IPS-18c (cell line): ENCODE results near the gene UBA3.

Experiments
- H3K4me3 ChIP-seq: 2 replicates; pipeline ENCODE4 v1.7.0; 2013; ENCODE audit warnings: low read depth, mild to moderate bottlenecking, low read length, moderate library complexity; ENCODE audit not compliant: insufficient read depth
- H3K9me3 ChIP-seq: one replicate; pipeline ENCODE4 v1.6.1; 2013; ENCODE audit warnings: mild to moderate bottlenecking, low read length, moderate library complexity; ENCODE audit not compliant: control insufficient read depth, insufficient read depth

The UBA3 gene

DNA sequence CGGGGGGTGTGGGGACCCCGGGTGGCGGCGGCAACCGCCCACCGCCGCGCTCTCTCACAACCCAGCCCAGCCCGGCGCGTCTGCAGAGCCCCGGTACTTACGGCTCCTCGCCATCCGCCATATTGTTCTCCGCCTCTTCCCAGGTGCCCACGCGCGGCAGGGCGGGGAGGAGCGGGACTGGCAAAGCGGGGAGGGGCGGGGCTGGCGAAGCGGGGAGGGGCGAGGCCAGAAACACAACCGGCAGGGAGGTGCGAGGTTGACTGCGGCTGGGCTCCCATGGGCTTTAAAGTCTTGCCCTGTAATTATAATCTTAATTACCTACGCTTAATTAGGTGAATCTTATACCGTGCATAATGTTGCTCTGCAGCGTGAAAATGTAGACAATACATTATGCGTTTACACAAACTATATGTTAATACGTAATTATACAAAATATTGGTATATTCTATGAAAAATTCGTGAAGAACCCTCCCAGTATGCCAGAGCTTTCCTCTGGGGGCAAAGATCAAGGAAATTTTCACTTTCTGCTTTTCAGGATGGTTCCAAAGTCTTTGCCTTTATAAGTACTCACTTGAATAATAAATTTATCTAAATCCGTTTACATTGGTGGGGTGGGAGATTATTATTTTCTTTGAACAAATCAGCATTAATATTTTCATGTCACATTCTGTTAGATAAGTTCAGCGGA lies at the start of gene UBA3:
Gene UBA3, minus strand, starts transcription at position 133 of the 688 bp plus-strand sequence. Its CDS starts 12 bp downstream, at position 121.
- peak within 1 kb of the TSS; percentile 68 for H3K4me3 ChIP-seq
- H3K9me3 ChIP-seq, result no peaks in the 10 kb centered on the region

DNA sequence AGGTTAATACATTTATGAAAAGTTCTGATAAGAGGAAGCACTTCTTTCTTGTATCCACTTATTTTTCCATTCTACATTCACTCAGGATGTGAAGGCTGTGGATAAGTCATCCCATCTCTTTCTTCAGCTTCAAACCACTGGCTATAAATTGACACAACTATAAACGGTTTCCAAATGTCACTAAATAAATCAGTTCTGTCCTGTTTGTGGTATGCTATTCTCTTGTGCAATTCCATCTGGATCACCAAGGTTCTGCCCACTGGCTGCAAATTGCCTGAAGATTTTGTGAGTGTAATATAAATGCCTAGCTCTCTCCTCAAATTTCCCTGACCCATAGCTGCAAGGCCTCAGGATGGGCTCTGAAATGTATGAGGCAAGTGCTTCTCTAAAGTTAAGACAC lies 49.4 kb upstream of the UBA3 start:
- Histone ChIP-seq H3K9me3 (no peaks in the 10 kb centered on the region), H3K4me3 (no peak overlapping the region)

DNA sequence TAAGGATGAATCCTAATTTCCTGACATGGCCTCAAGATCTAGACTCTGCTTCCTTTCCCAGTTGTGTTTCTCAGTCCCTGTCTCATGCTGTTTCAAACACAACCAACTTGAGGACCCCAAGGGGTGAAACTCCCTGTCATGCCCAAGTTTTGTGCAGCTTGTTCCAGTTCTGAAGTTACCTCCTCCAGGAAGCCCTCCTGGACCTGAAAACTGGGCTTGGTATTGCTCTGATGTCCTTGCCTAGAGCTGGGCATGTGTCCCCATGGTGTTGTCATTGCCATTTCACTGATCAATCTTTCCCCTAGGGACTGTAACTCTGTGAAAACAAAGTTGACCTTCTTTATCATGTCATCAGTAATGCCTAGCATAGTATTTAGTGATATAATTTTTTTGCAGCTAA lies 48.3 kb upstream of the UBA3 start:
- Histone ChIP-seq H3K9me3 (no peaks in the 10 kb centered on the region), H3K4me3 (no peak overlapping the region)

DNA sequence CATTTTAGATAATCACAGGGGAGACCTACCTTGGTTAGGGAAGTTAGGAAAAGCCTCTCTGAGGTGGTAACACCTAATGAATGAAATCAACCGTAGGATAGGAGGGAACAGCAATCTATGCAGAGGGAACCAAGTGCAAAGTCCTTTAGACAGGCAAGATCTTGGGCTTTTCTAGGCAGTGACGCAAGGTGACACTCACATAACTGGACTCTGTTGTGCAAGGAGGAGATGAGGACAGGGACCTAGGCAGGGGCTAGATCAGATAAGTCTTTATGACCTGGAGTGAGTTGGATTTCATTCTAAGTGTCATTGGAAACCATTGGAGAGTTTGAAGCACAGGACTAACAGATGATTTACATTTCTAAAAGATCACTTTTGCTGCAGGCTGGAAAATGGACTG lies 46.8 kb upstream of the UBA3 start:
- Histone ChIP-seq H3K4me3 (no peak overlapping the region), H3K9me3 (no peaks in the 10 kb centered on the region)

DNA sequence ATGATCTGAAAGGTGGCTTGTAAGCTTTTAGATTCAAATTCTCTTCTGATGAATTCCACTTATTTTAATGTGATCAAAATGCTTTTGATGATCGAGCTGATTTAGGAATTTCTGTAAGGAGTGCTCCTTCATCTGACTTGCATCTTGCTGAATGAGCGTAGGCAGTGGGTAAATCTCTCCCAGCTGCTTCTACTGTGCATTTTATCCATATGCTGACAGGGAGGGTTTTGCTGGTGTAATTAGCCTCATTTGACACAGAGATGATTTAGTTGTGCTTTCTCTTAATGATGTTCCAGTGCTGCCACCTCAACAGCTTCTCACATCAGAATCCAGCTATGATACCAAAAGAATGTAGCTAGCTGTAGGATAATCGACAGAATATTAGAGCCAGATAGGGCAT lies 46.1 kb upstream of the UBA3 start:
- H3K9me3 ChIP-seq, result no peaks in the 10 kb centered on the region
- H3K4me3 ChIP-seq, result no peak overlapping the region

DNA sequence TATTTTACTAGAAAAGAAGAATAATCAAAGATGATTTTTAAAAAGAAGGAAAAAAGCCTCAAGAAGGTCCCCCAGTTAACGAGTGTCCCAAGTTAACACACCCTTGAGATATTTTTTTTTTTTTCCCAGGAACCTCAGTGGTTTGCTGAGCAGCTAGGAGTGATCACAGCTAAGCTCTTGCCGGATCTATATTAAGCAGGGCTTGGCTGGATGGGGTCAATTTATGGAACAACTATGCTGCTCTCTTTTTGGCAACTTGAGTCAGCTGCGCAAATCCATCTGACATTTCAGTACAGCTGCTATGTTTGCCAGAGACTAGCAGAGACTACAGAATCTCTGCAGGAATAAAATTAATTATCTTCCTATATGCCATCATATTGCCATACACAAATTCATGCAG lies 42.2 kb upstream of the UBA3 start, which contains the start of gene LMOD3:
Gene LMOD3, minus strand, starts transcription at position 193 of the 400 bp plus-strand sequence. CDS start 209 bp downstream, outside the sequence.
- no peak within 1 kb of the TSS for H3K4me3 ChIP-seq
- H3K9me3 ChIP-seq, result no peaks in the 10 kb centered on the region

DNA sequence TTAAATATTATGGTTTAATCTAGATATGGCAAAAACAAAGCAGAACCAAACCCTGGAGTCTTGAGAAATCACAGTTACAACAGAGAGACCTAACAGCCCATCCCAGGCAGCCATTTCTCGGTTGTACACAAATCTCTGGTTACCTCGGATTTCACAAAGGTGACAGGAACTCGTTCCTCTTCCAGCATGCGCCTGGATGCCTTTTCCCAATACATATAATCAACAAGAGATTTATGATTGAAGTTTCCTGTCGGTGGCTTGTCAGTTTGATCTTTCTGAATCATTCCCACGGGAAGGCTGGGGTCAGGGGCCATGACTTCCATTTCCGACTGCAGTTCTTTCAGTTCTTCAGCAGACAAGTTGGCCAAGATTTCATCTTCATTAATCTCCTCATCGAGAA lies 41.8 kb upstream of the UBA3 start:
- H3K4me3 ChIP-seq, result no peak overlapping the region
- no peaks in the 10 kb centered on the region for H3K9me3 ChIP-seq

DNA sequence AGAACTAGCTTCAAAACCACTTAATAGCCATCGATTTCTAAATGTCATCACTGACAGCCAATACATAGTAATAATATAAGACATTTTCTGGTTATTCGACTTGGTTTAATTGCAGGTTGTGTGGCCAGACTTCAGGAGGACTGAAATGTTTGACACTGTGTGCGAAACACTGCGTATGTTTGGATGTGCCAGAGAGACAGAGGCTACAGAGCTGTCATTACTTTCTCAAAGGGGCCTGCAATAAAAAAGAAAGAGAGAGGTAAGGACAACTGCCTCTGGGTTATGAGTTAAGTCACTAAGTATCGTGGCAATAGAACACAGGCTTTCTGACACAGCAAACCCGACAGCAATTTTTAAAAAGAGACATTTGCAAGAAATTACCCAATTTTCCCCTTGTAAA lies 41.3 kb upstream of the UBA3 start:
- Histone ChIP-seq H3K9me3 (no peaks in the 10 kb centered on the region), H3K4me3 (no peak overlapping the region)

DNA sequence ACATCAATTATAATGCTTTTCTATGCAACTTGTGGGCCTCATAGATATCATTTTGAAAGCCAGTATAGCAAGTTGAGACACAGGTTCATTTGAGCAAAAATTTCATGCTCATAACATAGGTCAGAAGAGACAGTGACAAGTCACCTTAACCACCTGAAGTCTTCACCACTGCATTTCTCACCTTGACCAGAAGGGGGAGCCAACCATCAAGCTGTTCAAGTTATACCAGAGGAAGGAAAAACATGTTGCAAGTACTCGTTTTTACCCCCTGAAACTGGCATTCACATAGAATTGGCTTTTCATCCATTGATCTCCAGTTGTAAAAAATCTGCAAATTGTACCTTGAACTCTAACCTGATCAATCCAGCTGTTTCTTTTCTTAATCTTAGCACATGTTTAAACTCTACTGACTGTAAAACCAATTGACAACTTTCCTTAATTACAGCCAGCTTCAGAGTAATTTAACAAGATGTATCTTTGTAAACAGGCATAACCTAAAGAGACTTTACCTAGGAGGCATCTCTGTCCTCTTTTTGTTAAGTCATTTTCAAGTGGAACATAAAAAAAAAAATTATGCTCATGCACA lies 40.8 kb upstream of the UBA3 start:
- Histone ChIP-seq H3K4me3 (no peak overlapping the region), H3K9me3 (no peaks in the 10 kb centered on the region)

DNA sequence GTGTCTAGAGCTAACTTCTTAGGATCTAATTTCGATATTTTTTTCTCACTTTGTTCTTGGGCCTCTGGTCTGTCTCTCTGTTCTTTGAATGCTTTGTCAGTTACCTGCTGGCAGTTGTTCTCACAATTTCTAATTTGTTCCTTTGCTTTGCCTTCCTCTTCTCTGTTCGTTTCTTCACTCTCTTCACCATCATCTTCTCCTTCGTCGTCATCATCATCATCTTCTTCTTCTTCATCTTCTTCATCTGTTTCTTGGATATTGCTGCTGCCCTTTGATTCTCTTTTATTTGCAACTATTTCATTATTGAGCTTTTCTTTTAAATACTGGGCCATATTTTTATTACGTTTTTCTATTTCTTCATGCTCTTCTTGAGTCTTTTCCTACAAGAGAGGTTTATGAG lies 39.5 kb upstream of the UBA3 start:
- Histone ChIP-seq H3K4me3 (no peak overlapping the region), H3K9me3 (no peaks in the 10 kb centered on the region)

DNA sequence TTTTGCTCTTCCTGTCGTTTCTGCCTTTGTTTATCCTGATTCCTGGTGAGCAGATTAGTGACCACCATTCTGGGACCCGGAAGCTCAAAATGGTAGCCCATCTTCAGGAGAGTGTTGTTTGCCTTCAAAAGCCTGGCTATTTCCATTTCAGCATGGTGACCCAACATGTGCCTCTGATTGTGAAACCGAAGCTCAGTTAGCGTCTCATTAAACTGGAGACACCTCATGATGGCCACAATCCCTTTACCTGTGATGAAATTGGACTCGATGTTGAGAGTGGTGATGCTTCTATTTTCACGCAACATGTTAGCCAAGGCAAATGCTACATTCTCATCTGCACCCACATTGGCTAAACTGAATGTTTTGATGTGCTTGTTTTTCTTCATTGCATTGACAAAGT lies 39.0 kb upstream of the UBA3 start:
- no peak overlapping the region for H3K4me3 ChIP-seq
- H3K9me3 ChIP-seq, result no peaks in the 10 kb centered on the region

DNA sequence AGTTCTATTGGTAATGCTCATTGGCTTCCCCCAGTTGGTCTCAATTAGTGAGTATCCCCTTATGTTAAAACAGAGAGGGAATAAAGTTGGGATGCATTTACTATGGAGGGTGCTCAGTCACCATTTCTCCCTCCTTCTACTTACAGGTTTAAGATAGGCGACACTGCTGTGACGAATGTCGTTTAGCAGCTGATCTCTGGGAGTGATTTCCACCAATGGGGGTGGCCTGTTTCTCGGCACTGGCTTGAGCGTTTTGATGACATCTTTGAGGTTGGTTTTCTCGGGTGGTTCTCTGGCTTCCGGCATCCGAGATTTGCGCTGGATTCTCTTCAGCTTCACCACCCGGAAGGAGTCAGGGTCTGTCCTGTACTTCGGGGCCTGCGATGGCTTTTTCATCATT lies 38.4 kb upstream of the UBA3 start:
- Histone ChIP-seq H3K4me3 (no peak overlapping the region), H3K9me3 (no peaks in the 10 kb centered on the region)

DNA sequence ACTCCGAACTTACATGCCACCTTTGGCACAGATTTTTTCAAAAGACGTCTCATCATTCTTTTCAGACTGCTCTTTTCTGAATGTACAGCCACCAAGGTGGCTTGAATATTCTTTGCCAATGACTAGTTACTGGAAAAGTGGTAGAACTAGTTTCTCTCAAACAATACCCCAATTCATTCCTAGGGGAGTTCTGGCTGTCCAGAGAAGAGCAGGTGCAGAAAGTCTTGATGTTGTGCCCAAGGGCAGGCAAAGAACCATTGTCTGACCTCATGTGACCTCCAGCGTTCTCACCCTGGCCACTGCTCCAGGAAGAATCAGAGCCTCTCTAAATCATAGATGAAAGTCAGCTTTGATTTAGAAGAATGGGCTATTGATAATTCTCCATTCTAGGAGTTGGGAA lies 36.7 kb upstream of the UBA3 start:
- no peak overlapping the region for H3K4me3 ChIP-seq
- no peaks in the 10 kb centered on the region for H3K9me3 ChIP-seq

DNA sequence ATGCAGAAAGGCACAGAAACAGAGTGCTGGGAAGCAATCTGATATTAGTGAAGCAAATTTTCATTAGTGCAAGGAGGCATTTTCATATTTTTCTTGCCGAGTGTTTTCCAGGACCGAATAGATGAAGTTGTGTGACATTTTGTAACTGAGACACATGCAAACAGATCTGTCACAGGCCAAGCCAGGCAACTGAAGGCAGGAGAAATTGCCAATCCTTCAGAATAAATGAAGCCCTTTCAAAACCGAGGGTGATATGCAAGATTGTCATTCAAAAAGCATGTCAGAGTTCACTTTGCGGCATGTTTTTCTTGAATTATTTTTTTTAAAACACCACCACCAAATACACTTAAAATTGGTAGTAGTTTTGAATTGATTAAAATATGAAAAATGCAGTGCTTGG lies 36.0 kb upstream of the UBA3 start:
- Histone ChIP-seq H3K4me3 (no peak overlapping the region), H3K9me3 (no peaks in the 10 kb centered on the region)

DNA sequence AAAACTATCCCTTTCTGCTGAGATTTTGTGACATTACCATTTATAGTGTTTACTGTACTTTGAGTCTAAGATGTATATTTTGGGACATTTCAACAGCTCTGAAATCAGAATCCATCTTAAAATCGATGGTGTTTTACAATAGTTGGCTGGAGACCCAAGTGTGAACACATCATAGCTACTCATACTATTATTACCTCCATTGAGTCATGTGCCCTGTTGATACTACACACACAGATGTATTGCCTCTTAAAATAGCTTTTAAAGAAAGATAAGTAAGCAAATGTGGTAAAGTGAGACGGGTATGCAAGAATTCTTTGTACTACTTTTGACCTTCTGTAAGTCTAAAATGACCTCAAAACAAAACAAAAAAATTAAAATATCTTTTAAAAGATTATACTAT lies 35.6 kb upstream of the UBA3 start:
- H3K9me3 ChIP-seq, result no peaks in the 10 kb centered on the region
- no peak overlapping the region for H3K4me3 ChIP-seq

DNA sequence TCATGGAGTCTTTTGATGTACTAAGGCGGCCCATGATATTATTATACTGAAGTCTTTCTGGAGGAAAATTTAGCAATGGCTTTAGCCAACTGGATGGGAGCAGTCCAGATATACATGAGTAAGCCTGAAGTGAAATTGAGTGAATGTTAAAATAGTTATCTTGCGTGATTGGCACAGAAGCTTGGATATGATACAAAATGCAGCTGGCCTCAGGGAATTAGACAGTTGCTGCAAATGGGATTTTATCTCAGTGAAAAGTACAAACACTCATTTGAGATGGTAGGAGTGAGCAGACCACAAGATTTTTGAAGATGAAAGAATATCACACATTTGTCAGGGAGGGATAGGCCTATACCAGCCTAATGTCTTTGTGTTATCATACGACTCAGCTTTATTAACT lies 33.4 kb upstream of the UBA3 start:
- no peak overlapping the region for H3K4me3 ChIP-seq
- no peaks in the 10 kb centered on the region for H3K9me3 ChIP-seq

DNA sequence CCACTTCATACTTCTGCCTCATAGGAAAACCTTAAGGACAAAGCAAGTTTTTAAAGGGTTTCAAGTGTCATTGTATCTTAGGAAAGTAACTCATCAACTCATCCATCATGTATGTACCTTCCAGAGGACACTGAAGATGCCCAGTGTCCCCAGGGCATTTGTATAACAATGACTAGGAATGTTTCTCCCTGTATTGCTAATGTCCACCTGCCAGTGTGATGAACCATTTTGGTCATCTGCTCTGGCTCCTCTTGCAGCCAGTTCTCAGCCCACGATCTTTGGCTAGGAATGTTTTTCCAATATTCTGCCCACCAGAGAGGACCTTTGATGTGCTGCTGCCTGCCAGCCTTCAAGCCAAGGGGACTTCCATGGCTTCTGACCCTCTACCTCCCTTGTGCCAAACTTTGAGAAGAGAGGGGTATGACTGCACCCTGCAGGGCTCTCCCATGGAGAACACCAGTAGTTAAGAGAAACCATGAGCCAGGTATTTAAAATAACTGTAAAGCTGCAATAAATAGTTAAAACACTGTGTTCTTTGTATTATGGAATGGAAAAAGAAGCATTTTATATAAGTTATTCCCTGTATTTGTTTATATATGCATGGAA lies 30.9 kb upstream of the UBA3 start:
- Histone ChIP-seq H3K4me3 (no peak overlapping the region), H3K9me3 (no peaks in the 10 kb centered on the region)

DNA sequence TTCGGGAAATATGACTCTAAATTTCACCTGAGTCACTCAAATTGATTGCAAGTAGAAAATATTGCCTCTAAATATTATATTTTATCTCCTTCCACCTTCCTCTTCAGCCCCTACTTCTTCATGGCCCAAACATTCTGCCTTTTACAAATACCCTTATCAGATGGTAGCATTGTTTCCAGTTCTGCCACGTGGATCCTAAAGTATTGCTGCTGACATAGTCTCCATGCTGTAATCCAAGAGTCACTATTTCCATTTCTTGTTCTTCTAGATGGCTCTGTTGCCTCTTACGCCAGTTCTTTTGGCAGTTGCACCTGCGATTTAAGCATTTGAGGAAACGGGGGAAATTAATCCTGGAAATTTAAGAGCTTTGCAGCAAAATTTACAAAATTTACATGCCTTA lies 28.6 kb upstream of the UBA3 start:
- H3K9me3 ChIP-seq, result no peaks in the 10 kb centered on the region
- no peak overlapping the region for H3K4me3 ChIP-seq
